ENCODE measurements around the gene MRPL43.
A peak's percentile ranks its signal among the peaks of the same experiment; 100 is the strongest.

Gene MRPL43

DNA sequence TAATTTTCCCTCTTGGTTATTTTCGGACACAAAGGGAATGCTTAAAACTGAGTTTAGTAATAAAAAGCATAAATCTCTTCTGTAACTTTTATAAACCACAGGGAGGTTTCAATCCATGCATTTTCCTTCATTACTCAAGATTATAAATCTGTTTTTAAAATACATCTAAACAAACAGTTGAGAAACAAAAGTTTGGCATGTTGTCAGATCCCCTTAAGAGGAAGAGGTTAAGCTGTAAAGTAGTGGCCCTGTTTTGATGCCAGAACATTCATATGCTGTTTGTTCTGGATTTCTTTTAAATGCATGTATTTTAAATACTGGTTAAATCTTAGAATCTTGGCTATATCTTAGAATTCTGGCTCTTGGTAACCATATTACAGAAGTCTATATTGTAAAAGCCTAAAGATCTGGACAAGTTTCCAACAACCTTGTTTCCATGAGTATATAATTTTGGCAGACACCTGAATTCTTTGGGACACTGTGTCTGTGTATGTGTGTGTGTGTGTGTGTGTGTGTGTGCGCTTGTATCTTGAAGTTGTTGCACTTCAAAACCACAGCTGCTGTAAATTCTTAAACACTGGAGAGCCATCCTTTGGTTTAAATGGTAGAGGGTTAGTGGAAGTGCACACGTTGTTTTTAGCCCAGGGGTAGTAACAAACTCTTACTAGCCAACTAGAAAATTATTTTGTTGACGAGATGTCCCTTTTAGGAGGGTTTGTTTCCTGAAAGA is 24.8 kb downstream of the MRPL43 start:
- Mint-ChIP-seq H3K36me3 (ENCODE audit: low read depth) (peaks cover 45% of the 10 kb centered on the region), H3K4me1 (peaks cover 13% of the 10 kb centered on the region), H3K9me3 (no peaks in the 10 kb centered on the region), H3K4me3 (no peak overlapping the region), H3K27ac (no peak overlapping the region), H3K27me3 (ENCODE audit: low read depth, poor library complexity) (no peaks in the 10 kb centered on the region)
- TF ChIP-seq, protein P1, sequence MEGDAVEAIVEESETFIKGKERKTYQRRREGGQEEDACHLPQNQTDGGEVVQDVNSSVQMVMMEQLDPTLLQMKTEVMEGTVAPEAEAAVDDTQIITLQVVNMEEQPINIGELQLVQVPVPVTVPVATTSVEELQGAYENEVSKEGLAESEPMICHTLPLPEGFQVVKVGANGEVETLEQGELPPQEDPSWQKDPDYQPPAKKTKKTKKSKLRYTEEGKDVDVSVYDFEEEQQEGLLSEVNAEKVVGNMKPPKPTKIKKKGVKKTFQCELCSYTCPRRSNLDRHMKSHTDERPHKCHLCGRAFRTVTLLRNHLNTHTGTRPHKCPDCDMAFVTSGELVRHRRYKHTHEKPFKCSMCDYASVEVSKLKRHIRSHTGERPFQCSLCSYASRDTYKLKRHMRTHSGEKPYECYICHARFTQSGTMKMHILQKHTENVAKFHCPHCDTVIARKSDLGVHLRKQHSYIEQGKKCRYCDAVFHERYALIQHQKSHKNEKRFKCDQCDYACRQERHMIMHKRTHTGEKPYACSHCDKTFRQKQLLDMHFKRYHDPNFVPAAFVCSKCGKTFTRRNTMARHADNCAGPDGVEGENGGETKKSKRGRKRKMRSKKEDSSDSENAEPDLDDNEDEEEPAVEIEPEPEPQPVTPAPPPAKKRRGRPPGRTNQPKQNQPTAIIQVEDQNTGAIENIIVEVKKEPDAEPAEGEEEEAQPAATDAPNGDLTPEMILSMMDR (IDR thresholded peaks at IDR 0.05) = no peak
- no peak for DNase-seq

- H3K27me3 Mint-ChIP-seq (ENCODE audit: low read depth, poor library complexity) = no peaks in the 10 kb centered on the region
- DNase-seq = no peak
- H3K4me1 Mint-ChIP-seq = no peaks in the 10 kb centered on the region
- no peak overlapping the region for H3K27ac Mint-ChIP-seq
- H3K36me3 Mint-ChIP-seq (ENCODE audit: low read depth) = peaks cover 59% of the 10 kb centered on the region
- no peaks in the 10 kb centered on the region for H3K9me3 Mint-ChIP-seq
- TF ChIP-seq, protein P1 (IDR thresholded peaks at IDR 0.05) = no peak
- H3K4me3 Mint-ChIP-seq = no peak overlapping the region
Measured at GRCh38 chr10:100960251-100960650, 27.0 kb downstream of the MRPL43 start.

- no peaks in the 10 kb centered on the region for H3K27me3 Mint-ChIP-seq (ENCODE audit: low read depth, poor library complexity)
- H3K4me3 Mint-ChIP-seq = no peak overlapping the region
- TF ChIP-seq, protein P1 (IDR thresholded peaks at IDR 0.05) = no peak
- no peaks in the 10 kb centered on the region for H3K9me3 Mint-ChIP-seq
- H3K36me3 Mint-ChIP-seq (ENCODE audit: low read depth) = peaks cover 70% of the 10 kb centered on the region
- H3K27ac Mint-ChIP-seq = no peak overlapping the region
- DNase-seq = no peak
- H3K4me1 Mint-ChIP-seq = no peaks in the 10 kb centered on the region
Measured at GRCh38 chr10:100948916-100949315, 38.4 kb downstream of the MRPL43 start.

DNA sequence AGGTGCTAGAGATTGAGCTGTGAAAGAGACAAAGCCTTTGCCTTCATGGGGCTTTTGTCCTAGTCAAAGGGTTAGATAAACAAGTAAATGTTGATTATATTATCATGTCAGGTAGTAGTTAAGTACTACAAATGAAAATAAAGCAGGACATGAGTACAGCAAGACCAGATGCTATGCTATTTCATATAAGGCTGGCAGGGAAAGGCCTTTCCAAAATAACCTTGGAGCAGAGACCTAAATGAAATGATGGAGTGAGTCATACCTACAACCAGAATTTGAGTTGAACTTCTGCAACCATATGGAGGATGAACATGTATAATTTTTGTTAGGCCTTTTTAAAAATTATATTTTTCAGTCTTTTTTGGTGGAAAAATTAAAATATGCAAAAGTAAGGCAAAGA is 41.5 kb downstream of the MRPL43 start:
- no peaks in the 10 kb centered on the region for H3K9me3 Mint-ChIP-seq
- peaks cover 83% of the 10 kb centered on the region for H3K36me3 Mint-ChIP-seq (ENCODE audit: low read depth)
- TF ChIP-seq, protein P1 (IDR thresholded peaks at IDR 0.05) = no peak
- H3K4me3 Mint-ChIP-seq = no peak overlapping the region
- DNase-seq = no peak
- H3K27ac Mint-ChIP-seq = no peak overlapping the region
- no peaks in the 10 kb centered on the region for H3K27me3 Mint-ChIP-seq (ENCODE audit: low read depth, poor library complexity)
- no peaks in the 10 kb centered on the region for H3K4me1 Mint-ChIP-seq

GRCh38 chr10:100943508-100943907 is 43.8 kb downstream of the MRPL43 start:
- Mint-ChIP-seq H3K9me3 (no peaks in the 10 kb centered on the region), H3K4me3 (no peak overlapping the region), H3K36me3 (ENCODE audit: low read depth) (peaks cover 83% of the 10 kb centered on the region), H3K27me3 (ENCODE audit: low read depth, poor library complexity) (no peaks in the 10 kb centered on the region), H3K4me1 (no peaks in the 10 kb centered on the region), H3K27ac (peak overlapping the region; percentile 83)
- TF ChIP-seq, protein P1 (IDR thresholded peaks at IDR 0.05) = no peak
- DNase-seq = no peak

DNA sequence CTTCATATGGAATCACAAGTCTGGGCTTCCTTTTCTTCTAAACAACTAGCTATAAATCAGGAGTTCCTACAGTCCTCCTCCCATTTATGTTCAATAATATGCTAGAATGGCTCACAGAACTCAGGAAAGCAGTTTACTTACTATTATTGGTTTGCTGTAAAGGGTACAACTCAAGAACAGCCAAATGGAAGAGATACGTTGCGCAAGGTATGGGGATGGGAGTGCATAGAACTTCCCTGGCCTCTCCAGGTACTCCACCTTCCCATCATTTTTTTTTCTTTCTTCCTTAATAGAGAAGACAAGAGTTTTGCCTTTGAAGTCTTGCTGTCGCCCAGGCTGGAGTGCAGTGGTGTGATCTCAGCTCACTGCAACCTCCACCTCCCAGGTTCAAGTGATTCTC is 45.1 kb downstream of the MRPL43 start:
- TF ChIP-seq, protein P1 (IDR thresholded peaks at IDR 0.05) = no peak
- Mint-ChIP-seq H3K4me3 (no peak overlapping the region), H3K27ac (no peak overlapping the region), H3K4me1 (no peaks in the 10 kb centered on the region), H3K36me3 (ENCODE audit: low read depth) (peaks cover 82% of the 10 kb centered on the region), H3K9me3 (no peaks in the 10 kb centered on the region), H3K27me3 (ENCODE audit: low read depth, poor library complexity) (no peaks in the 10 kb centered on the region)
- no peak for DNase-seq

All from nephron progenitor cell (in vitro differentiated cells).